ENCODE measurements around the gene CCND1. TPM values are rescaled to one million over a fixed set of nuclear protein-coding genes. Genes with fewer than 3 reads are reported as not detected.

CCND1 gene
- total RNA-seq, 1 experiment from 2014 or later = 372 TPM

- TF ChIP-seq CTCF (conservative IDR thresholded peaks at IDR 0.05) = no peak
- Histone ChIP-seq H3K23ac (ENCODE audit: insufficient read length, low read depth, low read length) (no peak overlapping the region), H3K27me3 (ENCODE audit: insufficient read depth, low read length) (peaks cover 3% of the 10 kb centered on the region; the same call in 1 of the 2 replicates), H2AFZ (ENCODE audit: low read length) (no peak overlapping the region), H3K9me3 (ENCODE audit: control insufficient read depth, low read depth, low read length) (no peaks in the 10 kb centered on the region), H3K23me2 (ENCODE audit: insufficient read length, low read depth, low read length, poor library complexity, severe bottlenecking) (peaks cover 21% of the 10 kb centered on the region), H3K9ac (ENCODE audit: extremely low read depth, insufficient read length, low read length) (peak overlapping the region; percentile 58), H3K56ac (ENCODE audit: insufficient read length, low read depth, low read length) (no peak overlapping the region), H2BK12ac (ENCODE audit: insufficient read length, low read depth, low read length) (peak overlapping the region; percentile 58), H4K5ac (ENCODE audit: insufficient read length, low read depth, low read length) (peak overlapping the region; percentile 64), H3K27ac (ENCODE audit: insufficient read length, low read depth, low read length) (peak overlapping the region; percentile 66), H3K14ac (ENCODE audit: insufficient read depth, low read length) (peak overlapping the region; percentile 91), H3K79me1 (ENCODE audit: insufficient read depth, low read depth, low read length, poor library complexity, severe bottlenecking) (no peaks in the 10 kb centered on the region), H2BK5ac (ENCODE audit: insufficient read length, low read length) (no peak overlapping the region), H4K8ac (replicated peaks; ENCODE audit: insufficient read length, low read depth, low read length) (no peak overlapping the region), H2BK15ac (ENCODE audit: low read depth, low read length) (no peak overlapping the region; the same call in 1 of the 2 replicates), H4K20me1 (ENCODE audit: control insufficient read depth, insufficient read depth, insufficient read length) (no peaks in the 10 kb centered on the region), H3K4me1 (ENCODE audit: insufficient read depth, low read length) (no peaks in the 10 kb centered on the region), H3T11ph (ENCODE audit: low read length) (peak overlapping the region; percentile 20), H2BK120ac (ENCODE audit: low read depth, low read length, poor library complexity, severe bottlenecking) (peak overlapping the region; percentile 83), H3K79me2 (ENCODE audit: insufficient read depth, low read length) (no peaks in the 10 kb centered on the region), H3K18ac (ENCODE audit: insufficient read length, low read depth, low read length) (peak overlapping the region; percentile 91), H2BK20ac (ENCODE audit: low read depth, low read length, poor library complexity, severe bottlenecking) (no peak overlapping the region), H3K4ac (ENCODE audit: low read depth, low read length) (peak overlapping the region; percentile 59; the same call in 1 of the 2 replicates), H3K4me2 (ENCODE audit: insufficient read depth, insufficient read length, low read length) (peak overlapping the region; percentile 55), H4K91ac (ENCODE audit: insufficient read length, low read depth, low read length) (peak overlapping the region; percentile 86), H2AK5ac (ENCODE audit: insufficient read length, low read length) (no peak overlapping the region)
- WGBS (ENCODE audit: extremely low coverage, insufficient read length, low lambda C conversion rate) = no CpG with 5 or more reads among the region's 78 CpGs
- DNase-seq = peak; percentile 83
- Mint-ChIP-seq H3K4me3 (peak overlapping the region; percentile 70 to 83), H3K36me3 (ENCODE audit: insufficient read depth in 1 of 3, low read depth in 3 of 3) (0 out of 7 replicates have a peak, but pooled peaks cover 0 to 4% (median 0%) of the 10 kb centered on the region in 3 experiments), H3K27ac (peak overlapping the region; percentile 90 to 96 (median 93); a peak in 6 of 7 replicates), H3K9me3 (no peaks in the 10 kb centered on the region), H3K27me3 (ENCODE audit: low read depth) (peaks cover 29% of the 10 kb centered on the region), H3K4me1 (peaks cover 27 to 33% of the 10 kb centered on the region in 2 experiments)
Observed at GRCh38 chr11:69637941-69638871, 2.8 kb upstream of the CCND1 start.
